ENCODE results near the gene CCDC92.

CCDC92 gene

GRCh38 chr12:123957196-123957595 lies 15.4 kb downstream of the CCDC92 start:
- no peak for TF ChIP-seq REST (IDR thresholded peaks at IDR 0.05; ENCODE audit: insufficient read depth in 1 of 2, low read depth in 2 of 2, low read length in 2 of 2)
- TF ChIP-seq POLR2AphosphoS5 (IDR thresholded peaks at IDR 0.05; ENCODE audit: low read depth, low read length), result no peak
- TF ChIP-seq TAF1 (IDR thresholded peaks at IDR 0.05; ENCODE audit: borderline replicate concordance, insufficient read depth, low read length), result no peak
- TF ChIP-seq SIN3A (IDR thresholded peaks at IDR 0.05; ENCODE audit: borderline replicate concordance, insufficient read depth, low read length), result no peak
- TF ChIP-seq FOXP2 (optimal IDR thresholded peaks at IDR 0.05; ENCODE audit: borderline replicate concordance, extremely low read depth, extremely low read length, insufficient read depth), result no peak

- TF ChIP-seq TAF1 (IDR thresholded peaks at IDR 0.05; ENCODE audit: borderline replicate concordance, insufficient read depth, low read length), result no peak
- no peak for TF ChIP-seq REST (IDR thresholded peaks at IDR 0.05; ENCODE audit: insufficient read depth in 1 of 2, low read depth in 2 of 2, low read length in 2 of 2)
- no peak for TF ChIP-seq POLR2AphosphoS5 (IDR thresholded peaks at IDR 0.05; ENCODE audit: low read depth, low read length)
- no peak for TF ChIP-seq SIN3A (IDR thresholded peaks at IDR 0.05; ENCODE audit: borderline replicate concordance, insufficient read depth, low read length)
- TF ChIP-seq FOXP2 (optimal IDR thresholded peaks at IDR 0.05; ENCODE audit: borderline replicate concordance, extremely low read depth, extremely low read length, insufficient read depth), result no peak
These were observed 16.4 kb downstream of the CCDC92 start for GRCh38 chr12:123956249-123956648.

GRCh38 chr12:123954647-123955350 lies 17.8 kb downstream of the CCDC92 start:
- TF ChIP-seq REST (IDR thresholded peaks at IDR 0.05; ENCODE audit: insufficient read depth in 1 of 2, low read depth in 2 of 2, low read length in 2 of 2) (no peak), FOXP2 (optimal IDR thresholded peaks at IDR 0.05; ENCODE audit: borderline replicate concordance, extremely low read depth, extremely low read length, insufficient read depth) (no peak), POLR2AphosphoS5 (IDR thresholded peaks at IDR 0.05; ENCODE audit: low read depth, low read length) (no peak), TAF1 (IDR thresholded peaks at IDR 0.05; ENCODE audit: borderline replicate concordance, insufficient read depth, low read length) (no peak), SIN3A (IDR thresholded peaks at IDR 0.05; ENCODE audit: borderline replicate concordance, insufficient read depth, low read length) (no peak)

- TF ChIP-seq REST (IDR thresholded peaks at IDR 0.05; ENCODE audit: insufficient read depth in 1 of 2, low read depth in 2 of 2, low read length in 2 of 2), result no peak
- TF ChIP-seq SIN3A (IDR thresholded peaks at IDR 0.05; ENCODE audit: borderline replicate concordance, insufficient read depth, low read length), result no peak
- TF ChIP-seq FOXP2 (optimal IDR thresholded peaks at IDR 0.05; ENCODE audit: borderline replicate concordance, extremely low read depth, extremely low read length, insufficient read depth), result no peak
- TF ChIP-seq POLR2AphosphoS5 (IDR thresholded peaks at IDR 0.05; ENCODE audit: low read depth, low read length), result no peak
- TF ChIP-seq TAF1 (IDR thresholded peaks at IDR 0.05; ENCODE audit: borderline replicate concordance, insufficient read depth, low read length), result no peak
These were observed 20.6 kb downstream of the CCDC92 start for GRCh38 chr12:123952037-123952436.

All from PFSK-1 (cell line).